MM.1S (cell line): Measurements from ENCODE around the gene PTPRG.

Experiments
- DNase-seq: peaks from one replicate; pipeline ENCODE4 v3.0.0-alpha.2; 2015
- H2AFZ ChIP-seq: fragments of 300-600 bp; sonication (generic); 2 replicates; pipeline ENCODE4 v1.6.0; 2016; ENCODE audit warnings: antibody characterized with exemption, low read length
- H3F3A ChIP-seq: fragments of 300-600 bp; sonication (generic); 2 replicates; pipeline ENCODE4 v1.6.1; 2016; ENCODE audit warnings: mild to moderate bottlenecking, antibody characterized with exemption, low read length, moderate library complexity, mixed read lengths; ENCODE audit not compliant: insufficient read depth
- H3K27ac ChIP-seq: fragments of 300-600 bp; sonication (generic); 2 replicates; pipeline ENCODE4 v1.5.1; 2016; ENCODE audit warnings: mild to moderate bottlenecking, low read length
- H3K27me3 ChIP-seq: fragments of 300-600 bp; sonication (generic); replicated peaks from 2 replicates; pipeline ENCODE4 v1.6.0; 2016; ENCODE audit warnings: low read length; ENCODE audit not compliant: insufficient read depth
- H3K36me3 ChIP-seq: fragments of 300-600 bp; sonication (generic); replicated peaks from 2 replicates; pipeline ENCODE4 v1.6.1; 2016; ENCODE audit warnings: mild to moderate bottlenecking, low read length, mixed read lengths; ENCODE audit not compliant: insufficient read depth
- H3K4me1 ChIP-seq: fragments of 300-600 bp; sonication (generic); 2 replicates; pipeline ENCODE4 v1.6.1; 2016; ENCODE audit warnings: low read length, mixed read lengths
- H3K4me2 ChIP-seq: fragments of 300-600 bp; sonication (generic); 2 replicates; pipeline ENCODE4 v1.6.0; 2016; ENCODE audit warnings: low read depth, low read length
- H3K4me3 ChIP-seq: fragments of 300-600 bp; sonication (generic); 2 replicates; pipeline ENCODE4 v1.5.1; 2016; ENCODE audit warnings: low read length, mixed read lengths
- H3K79me2 ChIP-seq: fragments of 300-600 bp; sonication (generic); 2 replicates; pipeline ENCODE4 v1.6.1; 2016; ENCODE audit warnings: mixed run types, low read length, mixed read lengths
- H3K9ac ChIP-seq: fragments of 300-600 bp; sonication (generic); 2 replicates; pipeline ENCODE4 v1.6.1; 2016; ENCODE audit warnings: low read length, mixed read lengths
- H3K9me2 ChIP-seq: fragments of 300-600 bp; sonication (generic); replicated peaks from 2 replicates; pipeline ENCODE4 v1.6.1; 2016; ENCODE audit warnings: mild to moderate bottlenecking, low read length, mixed read lengths; ENCODE audit not compliant: insufficient read depth
- H3K9me3 ChIP-seq: fragments of 300-600 bp; sonication (generic); replicated peaks from 2 replicates; pipeline ENCODE4 v1.6.1; 2016; ENCODE audit warnings: mild to moderate bottlenecking, low read length, mixed read lengths; ENCODE audit not compliant: insufficient read depth
- H4K20me1 ChIP-seq: fragments of 300-600 bp; sonication (generic); 2 replicates; pipeline ENCODE4 v1.6.1; 2016; ENCODE audit warnings: mild to moderate bottlenecking, low read length, moderate library complexity, mixed read lengths; ENCODE audit not compliant: insufficient read depth
- CTCF ChIP-seq: fragments of 300-600 bp; sonication (generic); IDR thresholded peaks from 2 replicates; pipeline ENCODE4 v1.5.1; 2016; ENCODE audit warnings: antibody characterized with exemption, low read length, mixed read lengths
- EZH2 ChIP-seq: fragments of 300-600 bp; sonication (generic); optimal IDR thresholded peaks from 2 replicates; pipeline ENCODE3; 2017; ENCODE audit warnings: low read depth, mild to moderate bottlenecking, antibody characterized with exemption, low read length, mixed read lengths
- EZH2phosphoT487 ChIP-seq: fragments of 300-600 bp; sonication (generic); IDR thresholded peaks from 2 replicates; pipeline ENCODE4 v1.6.1; 2018; ENCODE audit warnings: antibody characterized with exemption, low read length

The PTPRG gene

GRCh38 chr3:61991706-61992105 lies 430.3 kb downstream of the PTPRG start:
- TF ChIP-seq EZH2phosphoT487 (no peak), EZH2 (no peak), CTCF (no peak)
- no peaks in the 10 kb centered on the region for H3K36me3 ChIP-seq
- no peaks in the 10 kb centered on the region for H4K20me1 ChIP-seq

GRCh38 chr3:61996366-61996765 lies 435.0 kb downstream of the PTPRG start:
- no peak overlapping the region for H3K27ac ChIP-seq

More at GRCh38 chr3:61991706-61992105, 430.3 kb downstream of the PTPRG start:
- no peak overlapping the region for H2AFZ ChIP-seq
- no peak overlapping the region for H3K4me3 ChIP-seq
- no peaks in the 10 kb centered on the region for H3K79me2 ChIP-seq
- no peak overlapping the region for H3K4me2 ChIP-seq
- H3K27ac ChIP-seq, result no peak overlapping the region
- DNase-seq, result no peak
- H3K9ac ChIP-seq, result no peak overlapping the region
- no peaks in the 10 kb centered on the region for H3K9me2 ChIP-seq
- no peaks in the 10 kb centered on the region for H3K9me3 ChIP-seq
- no peaks in the 10 kb centered on the region for H3K27me3 ChIP-seq
- no peaks in the 10 kb centered on the region for H3K4me1 ChIP-seq
- no peaks in the 10 kb centered on the region for H3F3A ChIP-seq

GRCh38 chr3:61997101-61997500 lies 435.7 kb downstream of the PTPRG start:
- Histone ChIP-seq H3K27ac (no peak overlapping the region), H3K9me3 (no peaks in the 10 kb centered on the region), H3K36me3 (no peaks in the 10 kb centered on the region), H3K79me2 (no peaks in the 10 kb centered on the region), H3K9ac (no peak overlapping the region), H2AFZ (no peak overlapping the region), H4K20me1 (no peaks in the 10 kb centered on the region; the same call in 1 of the 2 replicates), H3K27me3 (no peaks in the 10 kb centered on the region), H3F3A (no peaks in the 10 kb centered on the region), H3K4me3 (no peak overlapping the region), H3K4me1 (no peaks in the 10 kb centered on the region), H3K9me2 (no peaks in the 10 kb centered on the region), H3K4me2 (no peak overlapping the region)
- no peak for DNase-seq
- TF ChIP-seq EZH2, result no peak
- TF ChIP-seq CTCF, result no peak
- TF ChIP-seq EZH2phosphoT487, result no peak

More at GRCh38 chr3:61996366-61996765, 435.0 kb downstream of the PTPRG start:
- no peaks in the 10 kb centered on the region for H3K9me2 ChIP-seq
- no peak overlapping the region for H3K4me2 ChIP-seq
- no peak for DNase-seq
- no peak overlapping the region for H3K9ac ChIP-seq
- no peaks in the 10 kb centered on the region for H3K9me3 ChIP-seq
- TF ChIP-seq CTCF, result no peak
- no peak for TF ChIP-seq EZH2
- TF ChIP-seq EZH2phosphoT487, result no peak
- no peaks in the 10 kb centered on the region; the same call in 1 of the 2 replicates for H4K20me1 ChIP-seq
- no peaks in the 10 kb centered on the region for H3K36me3 ChIP-seq
- H3F3A ChIP-seq, result no peaks in the 10 kb centered on the region
- H3K79me2 ChIP-seq, result no peaks in the 10 kb centered on the region
- H3K4me3 ChIP-seq, result no peak overlapping the region
- no peaks in the 10 kb centered on the region for H3K27me3 ChIP-seq
- H2AFZ ChIP-seq, result no peak overlapping the region
- H3K4me1 ChIP-seq, result no peaks in the 10 kb centered on the region
